Testis (tissue), 2 donors: ENCODE data around the gene TRPC3.
"Not testable (repeated sequence)": the region's sequence is repeated elsewhere in the genome, so short reads cannot be mapped to it uniquely, and the experiment has no call there.

Experiments
- POLR2A ChIP-seq: fragments of 450-650 bp; IDR thresholded peaks from one replicate; pipeline ENCODE4 v1.6.1; 2017; ENCODE audit warnings: antibody characterized with exemption, mild to moderate bottlenecking, moderate library complexity
- TF ChIP-seq, protein P1 (sequence below), 3 experiments: fragments of 450-650 bp in 2 of 3; fragments of 200-600 bp in 1 of 3; sonication (generic) in 1 of 3; IDR thresholded peaks; one replicate each; pipeline ENCODE4 v1.5.1; 2016 to 2019; ENCODE audit warnings: antibody characterized with exemption in 3 of 3, mild to moderate bottlenecking in 2 of 3, moderate library complexity in 1 of 3

DNA sequence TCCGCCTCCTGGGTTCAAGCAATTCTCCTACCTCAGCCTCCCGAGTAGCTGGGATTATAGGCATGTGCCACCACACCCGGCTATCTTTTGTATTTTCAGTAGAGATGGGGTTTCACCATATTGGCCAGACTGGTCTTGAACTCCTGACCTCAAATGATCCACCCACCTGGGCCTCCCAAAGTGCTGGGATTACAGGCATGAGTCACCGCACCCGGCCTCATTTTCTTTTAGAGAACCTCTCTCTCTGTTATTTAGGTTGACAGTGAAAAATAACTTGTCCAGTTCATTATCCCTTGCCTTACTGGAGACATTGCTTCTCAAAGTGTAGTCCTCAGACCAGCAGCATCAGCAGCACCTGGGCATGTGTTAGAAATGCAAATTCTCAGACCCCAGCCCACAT, 25.4 kb downstream of the TRPC3 start:
- TF ChIP-seq, protein P1, sequence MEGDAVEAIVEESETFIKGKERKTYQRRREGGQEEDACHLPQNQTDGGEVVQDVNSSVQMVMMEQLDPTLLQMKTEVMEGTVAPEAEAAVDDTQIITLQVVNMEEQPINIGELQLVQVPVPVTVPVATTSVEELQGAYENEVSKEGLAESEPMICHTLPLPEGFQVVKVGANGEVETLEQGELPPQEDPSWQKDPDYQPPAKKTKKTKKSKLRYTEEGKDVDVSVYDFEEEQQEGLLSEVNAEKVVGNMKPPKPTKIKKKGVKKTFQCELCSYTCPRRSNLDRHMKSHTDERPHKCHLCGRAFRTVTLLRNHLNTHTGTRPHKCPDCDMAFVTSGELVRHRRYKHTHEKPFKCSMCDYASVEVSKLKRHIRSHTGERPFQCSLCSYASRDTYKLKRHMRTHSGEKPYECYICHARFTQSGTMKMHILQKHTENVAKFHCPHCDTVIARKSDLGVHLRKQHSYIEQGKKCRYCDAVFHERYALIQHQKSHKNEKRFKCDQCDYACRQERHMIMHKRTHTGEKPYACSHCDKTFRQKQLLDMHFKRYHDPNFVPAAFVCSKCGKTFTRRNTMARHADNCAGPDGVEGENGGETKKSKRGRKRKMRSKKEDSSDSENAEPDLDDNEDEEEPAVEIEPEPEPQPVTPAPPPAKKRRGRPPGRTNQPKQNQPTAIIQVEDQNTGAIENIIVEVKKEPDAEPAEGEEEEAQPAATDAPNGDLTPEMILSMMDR (IDR thresholded peaks at IDR 0.05), result not testable (repeated sequence)
- not testable (repeated sequence) for TF ChIP-seq POLR2A
